H9 (cell line): ENCODE results near the gene ITPRIPL2. TPM values are rescaled to one million over a fixed set of nuclear protein-coding genes. Genes with fewer than 3 reads are reported as not detected.

Experiments
- DNase-seq: peaks from one replicate; pipeline ENCODE4 v3.0.0-alpha.2; 2017
- H2AFZ ChIP-seq: one replicate; pipeline ENCODE4 v1.6.1; 2013; ENCODE audit warnings: mild to moderate bottlenecking, low read length, control low read depth, moderate library complexity
- H2AK5ac ChIP-seq: 2 replicates; pipeline ENCODE4 v1.6.1; 2013; ENCODE audit warnings: low read length, control low read depth, mixed read lengths; ENCODE audit not compliant: insufficient read length
- H2BK120ac ChIP-seq: one replicate; pipeline ENCODE4 v1.6.1; 2013; ENCODE audit warnings: low read depth, mild to moderate bottlenecking, low read length, control low read depth, inconsistent platforms; ENCODE audit not compliant: poor library complexity, severe bottlenecking
- H2BK12ac ChIP-seq: 2 replicates; pipeline ENCODE4 v1.6.1; 2013; ENCODE audit warnings: low read length, control low read depth, mixed read lengths, low read depth; ENCODE audit not compliant: insufficient read length
- H2BK15ac ChIP-seq: 2 replicates; pipeline ENCODE4 v1.6.1; 2013; ENCODE audit warnings: low read depth, low read length, control low read depth
- H2BK20ac ChIP-seq: one replicate; pipeline ENCODE4 v1.6.1; 2013; ENCODE audit warnings: low read depth, mild to moderate bottlenecking, low read length, control low read depth, inconsistent platforms; ENCODE audit not compliant: poor library complexity, severe bottlenecking
- H2BK5ac ChIP-seq: 2 replicates; pipeline ENCODE4 v1.6.1; 2013; ENCODE audit warnings: low read length, control low read depth, mixed read lengths; ENCODE audit not compliant: insufficient read length
- H3K14ac ChIP-seq: 2 replicates; pipeline ENCODE4 v1.6.1; 2013; ENCODE audit warnings: low read length, control low read depth; ENCODE audit not compliant: insufficient read depth
- H3K18ac ChIP-seq: 2 replicates; pipeline ENCODE4 v1.6.1; 2013; ENCODE audit warnings: low read depth, mild to moderate bottlenecking, mixed read lengths, low read length, control low read depth; ENCODE audit not compliant: insufficient read length
- H3K23ac ChIP-seq: 2 replicates; pipeline ENCODE4 v1.6.1; 2013; ENCODE audit warnings: low read length, control low read depth, mixed read lengths, low read depth; ENCODE audit not compliant: insufficient read length
- H3K23me2 ChIP-seq: 2 replicates; pipeline ENCODE4 v1.6.1; 2013; ENCODE audit warnings: low read depth, mild to moderate bottlenecking, mixed read lengths, low read length, control low read depth; ENCODE audit not compliant: insufficient read length, poor library complexity, severe bottlenecking
- H3K27ac ChIP-seq: 2 replicates; pipeline ENCODE4 v1.5.1; 2013; ENCODE audit warnings: low read length, control low read depth, mixed read lengths, low read depth; ENCODE audit not compliant: insufficient read length
- H3K27me3 ChIP-seq: 2 replicates; pipeline ENCODE4 v1.6.1; 2013; ENCODE audit warnings: low read length, control low read depth, inconsistent platforms; ENCODE audit not compliant: insufficient read depth
- H3K4ac ChIP-seq: 2 replicates; pipeline ENCODE4 v1.6.1; 2013; ENCODE audit warnings: low read depth, mild to moderate bottlenecking, control low read depth, inconsistent platforms, low read length, moderate library complexity
- H3K4me1 ChIP-seq: 2 replicates; pipeline ENCODE4 v1.6.1; 2013; ENCODE audit warnings: low read length, control low read depth, inconsistent platforms; ENCODE audit not compliant: insufficient read depth
- H3K4me2 ChIP-seq: 2 replicates; pipeline ENCODE4 v1.6.1; 2013; ENCODE audit warnings: low read length, control low read depth, mixed read lengths; ENCODE audit not compliant: insufficient read length, insufficient read depth
- H3K56ac ChIP-seq: 2 replicates; pipeline ENCODE4 v1.6.1; 2013; ENCODE audit warnings: low read depth, mild to moderate bottlenecking, mixed read lengths, low read length, control low read depth; ENCODE audit not compliant: insufficient read length
- H3K79me1 ChIP-seq: 2 replicates; pipeline ENCODE4 v1.6.1; 2013; ENCODE audit warnings: low read depth, mild to moderate bottlenecking, moderate library complexity, low read length, control low read depth, inconsistent platforms; ENCODE audit not compliant: insufficient read depth, poor library complexity, severe bottlenecking
- H3K79me2 ChIP-seq: 2 replicates; pipeline ENCODE4 v1.6.1; 2013; ENCODE audit warnings: low read length, control low read depth, inconsistent platforms; ENCODE audit not compliant: insufficient read depth
- H3K9ac ChIP-seq: 2 replicates; pipeline ENCODE4 v1.6.1; 2013; ENCODE audit warnings: low read length, control low read depth, mixed read lengths; ENCODE audit not compliant: insufficient read length; ENCODE audit errors: extremely low read depth
- H3K9me3 ChIP-seq: one replicate; pipeline ENCODE4 v1.6.1; 2013; ENCODE audit warnings: low read depth, low read length, inconsistent platforms; ENCODE audit not compliant: control insufficient read depth
- H3T11ph ChIP-seq: one replicate; pipeline ENCODE4 v1.6.1; 2013; ENCODE audit warnings: mild to moderate bottlenecking, low read length, control low read depth, inconsistent platforms
- H4K20me1 ChIP-seq: one replicate; pipeline ENCODE4 v1.6.1; 2013; ENCODE audit not compliant: control insufficient read depth, insufficient read length, insufficient read depth
- H4K5ac ChIP-seq: 2 replicates; pipeline ENCODE4 v1.6.1; 2013; ENCODE audit warnings: low read depth, mild to moderate bottlenecking, mixed read lengths, low read length, control low read depth; ENCODE audit not compliant: insufficient read length
- H4K8ac ChIP-seq: replicated peaks from 2 replicates; pipeline ENCODE4 v1.6.1; 2013; ENCODE audit warnings: low read length, control low read depth, mixed read lengths, low read depth; ENCODE audit not compliant: insufficient read length
- H4K91ac ChIP-seq: 2 replicates; pipeline ENCODE4 v1.6.1; 2013; ENCODE audit warnings: low read depth, mild to moderate bottlenecking, moderate library complexity, mixed read lengths, low read length, control low read depth; ENCODE audit not compliant: insufficient read length
- H3K27ac Mint-ChIP-seq, 3 experiments: 2 replicates in 2 of 3; 3 replicates in 1 of 3; pipeline ENCODE4 v1.8.0; 2020 to 2021; ENCODE audit warnings: mixed read lengths in 3 of 3, mild to moderate bottlenecking in 1 of 3, moderate library complexity in 1 of 3
- H3K27me3 Mint-ChIP-seq: 2 replicates; pipeline ENCODE4 v1.8.0; 2021; ENCODE audit warnings: low read depth, mild to moderate bottlenecking, moderate library complexity, mixed read lengths
- H3K36me3 Mint-ChIP-seq, 3 experiments: 2 replicates in 2 of 3; 3 replicates in 1 of 3; pipeline ENCODE4 v1.8.0; 2020 to 2021; ENCODE audit warnings: low read depth in 3 of 3, mixed read lengths in 3 of 3; ENCODE audit not compliant: insufficient read depth in 1 of 3
- H3K4me1 Mint-ChIP-seq, 2 experiments: 2 replicates each; pipeline ENCODE4 v1.8.0; 2020; ENCODE audit warnings: mixed read lengths in 2 of 2
- H3K4me3 Mint-ChIP-seq, 2 experiments: 2 replicates in 1 of 2; 3 replicates in 1 of 2; pipeline ENCODE4 v1.8.0; 2020 to 2021; ENCODE audit warnings: mild to moderate bottlenecking in 2 of 2, mixed read lengths in 2 of 2, moderate library complexity in 1 of 2
- H3K9me3 Mint-ChIP-seq, 2 experiments: 2 replicates in 1 of 2; 3 replicates in 1 of 2; pipeline ENCODE4 v1.8.0; 2020; ENCODE audit warnings: mild to moderate bottlenecking in 2 of 2, mixed read lengths in 2 of 2, moderate library complexity in 1 of 2
- CTCF ChIP-seq: fragments of 200-600 bp; sonication (generic); conservative IDR thresholded peaks from 3 replicates; pipeline ENCODE4 v1.8.0; 2021; ENCODE audit warnings: antibody characterized with exemption, mild to moderate bottlenecking
- WGBS: extraction: QIAGEN DNeasy Blood & Tissue Kit; methylation state at CpG from one replicate; pipeline ENCODE4 v1.1.7; 2013; ENCODE audit warnings: missing lambda C conversion rate, low lambda C conversion rate, mixed read lengths; ENCODE audit not compliant: insufficient read length; ENCODE audit errors: extremely low coverage; 5-methylcytosine and 5-hydroxymethylcytosine counted together
- total RNA-seq: library from RNA; stranded (reverse); gene quantifications from 2 replicates; pipeline ENCODE4 v1.2.1, GENCODE V29; 2021

Gene ITPRIPL2
- total RNA-seq, 1 experiment from 2014 or later = 9.1 TPM

GRCh38 chr16:19166500-19166899 is 52.7 kb downstream of the ITPRIPL2 start:
- Histone ChIP-seq H2BK12ac (no peak overlapping the region), H3K79me2 (no peaks in the 10 kb centered on the region), H4K8ac (no peak overlapping the region), H3K23ac (no peak overlapping the region), H3K79me1 (no peaks in the 10 kb centered on the region), H3K18ac (no peak overlapping the region), H2BK5ac (no peak overlapping the region), H2AK5ac (no peak overlapping the region), H3K56ac (no peak overlapping the region), H4K20me1 (no peaks in the 10 kb centered on the region), H3T11ph (no peak overlapping the region), H2BK15ac (no peak overlapping the region), H3K4ac (no peak overlapping the region), H2BK120ac (no peak overlapping the region), H2AFZ (no peak overlapping the region), H4K5ac (no peak overlapping the region), H4K91ac (no peak overlapping the region), H3K9me3 (no peaks in the 10 kb centered on the region), H3K23me2 (peaks cover 12% of the 10 kb centered on the region), H3K9ac (no peak overlapping the region), H3K4me2 (no peak overlapping the region), H2BK20ac (no peak overlapping the region), H3K4me1 (no peaks in the 10 kb centered on the region), H3K27ac (no peak overlapping the region), H3K27me3 (peaks cover 6% of the 10 kb centered on the region; the same call in 1 of the 2 replicates), H3K14ac (no peak overlapping the region)
- no peak; the same call in 2 of the 3 replicates for TF ChIP-seq CTCF
- WGBS = no CpG with 5 or more reads among the region's 2 CpGs
- H3K27me3 Mint-ChIP-seq = peaks cover 25% of the 10 kb centered on the region
- no peak for DNase-seq
- no peaks in the 10 kb centered on the region for H3K36me3 Mint-ChIP-seq
- H3K9me3 Mint-ChIP-seq = no peaks in the 10 kb centered on the region
- no peak overlapping the region for H3K27ac Mint-ChIP-seq
- H3K4me1 Mint-ChIP-seq = peaks cover 4% of the 10 kb centered on the region in 2 experiments
- H3K4me3 Mint-ChIP-seq = no peak overlapping the region
